K562 treated with DMSO at 1 percent for 48 hours (cell line): ENCODE results near the gene CYB561D1. TPM values are rescaled to one million over a fixed set of nuclear protein-coding genes. Genes with fewer than 3 reads are reported as not detected.

Source experiments
- total RNA-seq: library from RNA; unstranded; fragments of 300-600 nt; gene quantifications from 2 replicates; pipeline ENCODE4 v1.2.3, GENCODE V29; 2022; ENCODE audit warnings: low replicate concordance; ENCODE audit errors: extremely low read depth

CYB561D1 gene, protein sequence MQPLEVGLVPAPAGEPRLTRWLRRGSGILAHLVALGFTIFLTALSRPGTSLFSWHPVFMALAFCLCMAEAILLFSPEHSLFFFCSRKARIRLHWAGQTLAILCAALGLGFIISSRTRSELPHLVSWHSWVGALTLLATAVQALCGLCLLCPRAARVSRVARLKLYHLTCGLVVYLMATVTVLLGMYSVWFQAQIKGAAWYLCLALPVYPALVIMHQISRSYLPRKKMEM
- total RNA-seq = not detected in 2 replicates

DNA sequence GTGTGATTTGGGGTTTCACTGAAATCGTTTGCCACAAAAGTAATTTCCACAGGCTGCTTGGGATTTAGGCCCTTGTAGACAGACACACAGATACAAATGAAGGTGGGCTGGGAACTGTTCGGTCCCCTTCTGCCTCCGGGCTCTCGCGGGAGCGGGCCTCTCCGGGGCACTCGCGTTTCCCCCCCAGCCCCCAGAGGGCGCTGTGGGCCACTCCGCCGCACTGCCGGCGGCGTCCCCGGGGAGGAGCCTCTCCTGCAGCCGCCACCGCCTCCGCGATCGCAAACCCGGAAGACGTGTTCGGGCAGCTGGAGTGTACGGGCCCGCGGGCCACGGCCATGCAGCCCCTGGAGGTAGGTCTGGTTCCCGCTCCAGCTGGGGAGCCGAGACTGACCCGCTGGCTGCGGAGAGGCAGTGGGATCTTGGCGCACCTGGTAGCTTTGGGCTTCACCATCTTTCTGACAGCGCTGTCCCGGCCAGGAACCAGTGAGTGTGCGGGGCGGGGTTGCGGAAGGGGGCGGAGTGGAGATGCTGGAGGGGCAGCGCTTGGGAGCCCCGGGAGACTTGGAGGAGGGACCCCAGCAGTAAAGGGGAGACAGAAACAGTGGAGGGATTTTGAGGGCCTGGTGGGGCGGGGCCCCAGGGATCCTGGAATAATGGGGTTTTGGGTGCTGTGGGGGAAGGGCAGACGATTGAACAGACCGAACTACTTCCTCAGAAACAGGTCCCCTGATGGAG is at the start of gene CYB561D1:
Gene CYB561D1 (plus strand): TSS at position 290 of the 735 bp plus-strand sequence. CDS start 46 bp downstream, at position 336.

GRCh38 chr1:109466452-109467300 is 27.2 kb upstream of the CYB561D1 start, which contains the start of gene SYPL2:
Gene SYPL2 (plus strand): TSS chr1:109466546. CDS start chr1:109466844, 298 bp downstream.

GRCh38 chr1:109483672-109484518 is 10.0 kb upstream of the CYB561D1 start, which contains the start of gene ATXN7L2:
Gene ATXN7L2 (plus strand): TSS chr1:109483905. CDS start chr1:109483954, 49 bp downstream.

DNA sequence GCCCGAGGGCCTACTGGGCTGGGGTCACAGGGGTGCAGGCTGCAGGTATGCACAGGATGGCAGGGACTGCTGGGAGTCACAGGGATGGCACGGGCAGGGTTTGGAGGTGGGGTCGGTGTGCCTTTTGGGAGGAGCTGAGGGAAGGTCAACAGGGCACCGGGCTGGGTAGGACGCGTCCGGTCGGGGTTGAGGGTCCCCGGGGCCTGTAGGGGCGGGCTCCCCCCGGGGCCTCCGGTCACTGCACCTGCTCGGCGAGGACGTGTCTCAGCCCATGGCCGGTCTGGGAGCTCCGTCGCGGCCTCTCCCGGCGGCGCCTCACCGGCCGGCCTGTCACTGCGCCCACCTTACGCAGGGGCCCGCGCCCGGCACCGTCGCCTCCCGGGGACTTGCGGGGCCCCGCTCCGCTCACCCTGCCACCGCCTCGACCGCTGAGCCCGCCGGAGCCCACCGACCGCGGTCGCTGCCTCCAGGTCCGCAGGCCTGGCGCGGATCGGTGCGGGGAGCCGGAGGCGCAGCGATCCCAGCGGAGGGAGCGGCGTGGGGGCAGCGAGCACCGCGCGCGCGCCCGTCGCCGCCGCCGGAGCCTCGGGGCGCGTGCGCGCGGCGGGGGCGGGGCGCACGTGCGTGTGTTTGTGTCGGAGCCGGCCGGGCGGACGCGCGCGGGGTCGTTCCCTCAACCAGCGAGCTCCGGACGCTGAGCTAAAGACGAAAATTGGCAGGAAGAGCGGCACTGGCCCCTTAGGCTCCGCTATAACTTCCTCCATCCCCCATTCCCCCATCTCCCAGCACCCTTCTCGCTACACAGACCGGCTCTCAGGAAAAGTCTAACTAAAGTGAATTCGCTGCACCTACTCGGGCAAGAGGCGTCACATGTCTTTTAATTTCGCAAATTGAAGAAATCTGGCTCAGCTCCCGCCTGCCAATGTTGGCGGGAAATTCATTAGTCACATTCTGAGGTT is 15.6 kb downstream of the CYB561D1 start, which contains the start of gene AMIGO1:
Gene AMIGO1 (minus strand): TSS at position 552 of the 959 bp plus-strand sequence. CDS start 815 bp downstream, outside the sequence.

GRCh38 chr1:109539676-109540075 is 45.8 kb downstream of the CYB561D1 start, which contains the start of gene GPR61:
Gene GPR61 (plus strand): TSS chr1:109539872. CDS start chr1:109543023, 3,151 bp downstream.

DNA sequence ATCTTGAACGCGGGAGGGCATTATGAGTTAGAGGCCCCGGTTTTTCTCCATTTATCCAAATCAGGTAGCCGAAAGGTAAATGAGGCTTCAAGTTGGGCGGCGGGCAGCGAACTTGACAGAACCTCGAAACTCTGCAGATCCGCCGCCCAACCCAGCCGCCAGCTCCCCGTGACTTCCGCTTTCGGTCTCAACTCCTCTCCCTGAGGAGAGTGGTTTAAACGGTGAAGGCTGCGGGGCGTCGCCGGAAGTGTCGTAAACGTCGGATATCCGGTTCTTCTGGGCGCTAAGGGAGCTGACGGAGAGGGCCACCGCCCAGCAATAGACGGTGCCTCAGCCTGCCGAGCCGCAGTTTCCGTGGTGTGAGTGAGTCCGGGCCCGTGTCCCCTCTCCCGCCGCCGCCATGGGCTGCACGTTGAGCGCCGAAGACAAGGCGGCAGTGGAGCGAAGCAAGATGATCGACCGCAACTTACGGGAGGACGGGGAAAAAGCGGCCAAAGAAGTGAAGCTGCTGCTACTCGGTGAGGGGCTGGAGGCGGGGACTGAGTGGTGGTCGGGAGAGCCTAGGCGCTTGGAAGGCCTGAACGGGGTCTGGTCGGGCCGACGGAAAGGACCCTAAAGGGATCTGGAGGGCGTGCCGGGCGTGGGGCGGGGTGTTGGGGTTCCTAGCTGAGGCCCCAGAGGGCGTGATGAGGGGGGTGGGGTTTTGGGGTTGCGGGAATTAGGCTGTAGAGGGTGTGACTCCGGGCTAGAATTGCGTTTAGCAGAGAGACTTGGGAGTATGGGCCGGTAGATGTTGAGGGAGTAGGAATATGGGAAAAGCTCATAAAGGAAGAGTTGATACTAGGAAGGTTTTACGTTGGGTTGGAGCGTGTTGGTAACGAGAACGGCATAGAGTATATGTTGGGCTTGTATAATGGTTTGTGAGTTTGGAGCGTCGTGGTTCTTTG is 54.7 kb downstream of the CYB561D1 start, which contains the start of gene GNAI3:
Gene GNAI3 (plus strand): TSS at position 295 of the 947 bp plus-strand sequence. CDS start 106 bp downstream, at position 401.

Other genes with a start within 250 kb of the CYB561D1 start
- gene CELSR2, start 244.6 kb upstream of the CYB561D1 start, total RNA-seq = not detected in 2 replicates
- not detected in 2 replicates for gene PSRC1, start 210.9 kb upstream of the CYB561D1 start, total RNA-seq
- not detected in 2 replicates for gene MYBPHL, start 187.1 kb upstream of the CYB561D1 start, total RNA-seq
- gene SORT1, start 96.2 kb upstream of the CYB561D1 start, total RNA-seq = not detected in 2 replicates
- gene PSMA5, start 67.6 kb upstream of the CYB561D1 start, total RNA-seq = not detected in 2 replicates
- gene SYPL2, start 27.5 kb upstream of the CYB561D1 start, total RNA-seq = not detected in 2 replicates
- gene ATXN7L2, start 10.2 kb upstream of the CYB561D1 start, total RNA-seq = not detected in 2 replicates
- not detected in 2 replicates for gene AMIGO1, start 15.6 kb downstream of the CYB561D1 start, total RNA-seq
- not detected in 2 replicates for gene GPR61, start 45.8 kb downstream of the CYB561D1 start, total RNA-seq
- gene GNAI3, start 54.5 kb downstream of the CYB561D1 start, total RNA-seq = not detected in 2 replicates
- gene GNAT2, start 125.5 kb downstream of the CYB561D1 start, total RNA-seq = not detected in 2 replicates
- gene AMPD2, start 125.7 kb downstream of the CYB561D1 start, total RNA-seq = 959 TPM in 1 of 2 replicates, not detected in the other
- gene GSTM4, start 162.0 kb downstream of the CYB561D1 start, total RNA-seq = not detected in 2 replicates
- not detected in 2 replicates for gene GSTM2, start 174.0 kb downstream of the CYB561D1 start, total RNA-seq
- gene GSTM1, start 193.7 kb downstream of the CYB561D1 start, total RNA-seq = not detected in 2 replicates
- not detected in 2 replicates for gene GSTM5, start 218.2 kb downstream of the CYB561D1 start, total RNA-seq
- not detected in 2 replicates for gene GSTM3, start 246.9 kb downstream of the CYB561D1 start, total RNA-seq